Fibroblast of peridontal ligament (primary cell): ENCODE data around the gene KPNA3.
"Not testable (repeated sequence)": the region's sequence is repeated elsewhere in the genome, so short reads cannot be mapped to it uniquely, and the experiment has no call there.

Experiments
- DNase-seq: peaks from one replicate; pipeline ENCODE4 v3.0.0-alpha.2; 2010; ENCODE audit errors: extremely low read depth

The KPNA3 gene

DNA sequence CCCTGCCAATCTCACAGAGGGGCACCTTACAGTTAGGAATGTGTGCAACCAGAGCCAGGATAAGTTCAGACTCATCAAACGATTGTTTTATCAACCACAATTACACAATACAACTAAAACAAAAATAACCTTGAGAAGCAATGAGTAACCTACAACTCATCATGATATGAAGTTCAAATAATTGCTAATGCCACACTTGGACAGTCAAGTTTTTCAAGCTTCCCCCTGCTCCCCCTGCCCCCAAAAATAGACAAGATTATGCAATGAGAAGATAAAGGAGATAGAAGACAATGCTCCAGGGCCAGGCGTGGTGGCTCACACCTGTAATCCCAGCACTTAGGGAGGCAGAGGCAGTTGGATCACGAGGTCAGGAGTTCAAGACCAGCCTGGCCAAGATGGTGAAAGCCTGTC lies 13.6 kb upstream of the KPNA3 start:
- DNase-seq: no peak

DNA sequence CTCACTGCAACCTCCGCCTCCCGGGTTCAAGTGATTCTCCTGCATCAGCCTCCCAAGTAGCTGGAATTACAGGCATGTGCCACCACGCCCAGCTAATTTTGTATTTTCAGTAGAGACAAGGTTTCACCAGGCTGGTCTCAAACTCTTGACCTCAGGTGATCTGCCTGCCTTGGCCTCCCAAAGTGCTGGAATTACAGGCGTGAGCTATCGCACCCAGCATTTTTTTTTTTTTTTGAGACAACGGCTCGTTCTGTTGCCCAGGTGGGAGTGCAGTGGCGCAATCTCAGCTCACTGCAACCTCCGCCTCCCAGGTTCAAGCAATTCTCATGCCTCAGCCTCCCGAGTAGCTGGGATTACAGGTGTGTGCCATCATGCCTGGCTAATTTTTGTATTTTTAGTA lies 10.6 kb upstream of the KPNA3 start:
- not testable (repeated sequence) for DNase-seq

DNA sequence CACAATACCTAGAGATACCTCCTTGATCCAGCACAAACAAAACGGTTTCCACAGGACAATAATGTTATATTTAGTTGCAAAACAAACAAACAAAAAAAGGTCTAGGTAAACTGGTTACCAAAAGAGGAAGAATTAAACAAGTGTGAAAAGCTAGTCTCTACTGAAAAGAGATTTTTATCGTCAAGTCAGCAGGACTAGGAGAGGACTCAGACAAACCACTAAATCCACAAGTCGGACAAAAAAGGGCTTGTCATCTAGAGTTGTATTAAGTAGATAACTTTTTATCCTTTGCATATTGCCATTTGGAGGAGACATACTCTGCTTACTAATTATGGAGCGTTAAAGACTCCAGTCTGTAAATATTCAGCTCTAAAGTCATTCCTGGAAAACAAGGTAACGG lies 9.9 kb upstream of the KPNA3 start:
- no peak for DNase-seq

DNA sequence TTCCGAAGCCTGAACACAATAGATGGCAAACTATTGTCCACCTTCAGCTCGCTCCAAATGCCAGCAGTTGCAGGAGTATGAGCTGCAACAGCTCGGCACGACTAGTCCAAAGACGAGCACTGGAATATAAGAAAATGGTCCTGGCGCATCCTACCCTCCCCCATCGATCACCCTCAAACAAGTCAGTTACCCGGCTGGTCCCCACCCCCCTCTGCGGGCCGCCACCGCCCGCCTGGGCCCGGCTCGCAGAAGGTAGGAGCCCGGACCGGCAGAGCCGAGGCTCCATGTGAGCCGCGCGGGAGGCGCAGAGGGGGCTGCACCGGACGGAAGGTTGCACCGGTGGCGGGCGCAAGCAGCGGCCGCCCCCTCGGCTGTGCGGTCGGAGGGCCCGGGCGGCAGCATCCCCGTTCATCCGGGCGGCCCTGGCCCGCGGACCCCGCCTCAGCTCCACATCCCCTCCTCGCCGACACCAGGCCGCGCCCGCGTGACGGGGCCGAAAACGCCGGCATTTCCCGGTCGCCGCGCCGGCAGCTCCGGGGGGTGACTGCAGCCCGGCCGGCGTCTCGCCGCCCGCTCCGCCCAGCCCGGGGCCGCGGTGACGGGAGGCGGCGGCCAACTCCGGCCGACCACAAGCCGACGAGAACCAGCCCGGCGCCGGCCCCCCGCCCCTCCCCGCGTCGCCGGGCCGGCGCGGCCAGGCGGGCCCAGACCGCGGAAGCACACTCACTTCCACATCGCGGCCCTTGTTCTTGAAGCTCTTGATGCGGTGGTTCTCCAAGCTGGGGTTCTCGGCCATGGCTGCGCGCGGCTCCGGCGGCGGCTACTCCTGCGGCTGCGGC lies 552 bp downstream of the KPNA3 start:
- peak; percentile 30 for DNase-seq

DNA sequence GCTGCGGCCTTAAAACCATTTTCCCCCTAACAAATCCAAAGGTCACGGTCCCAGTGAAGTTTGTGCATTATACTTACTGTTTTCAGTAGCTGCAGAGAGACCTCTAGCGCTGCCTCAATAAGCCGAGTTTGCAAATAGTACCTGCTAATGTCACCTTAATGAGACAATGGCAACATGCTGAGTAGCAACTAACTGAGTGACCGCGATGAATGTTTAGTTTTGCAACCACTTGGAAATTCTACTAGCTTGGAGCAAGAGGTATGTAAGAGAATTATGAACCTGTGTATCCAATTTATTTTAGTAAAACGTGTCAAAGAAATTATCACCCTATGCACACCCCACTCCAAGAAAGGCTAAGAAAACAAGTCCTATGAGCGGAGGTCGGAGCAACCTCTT lies 1.2 kb downstream of the KPNA3 start:
- DNase-seq: peak; percentile 28

DNA sequence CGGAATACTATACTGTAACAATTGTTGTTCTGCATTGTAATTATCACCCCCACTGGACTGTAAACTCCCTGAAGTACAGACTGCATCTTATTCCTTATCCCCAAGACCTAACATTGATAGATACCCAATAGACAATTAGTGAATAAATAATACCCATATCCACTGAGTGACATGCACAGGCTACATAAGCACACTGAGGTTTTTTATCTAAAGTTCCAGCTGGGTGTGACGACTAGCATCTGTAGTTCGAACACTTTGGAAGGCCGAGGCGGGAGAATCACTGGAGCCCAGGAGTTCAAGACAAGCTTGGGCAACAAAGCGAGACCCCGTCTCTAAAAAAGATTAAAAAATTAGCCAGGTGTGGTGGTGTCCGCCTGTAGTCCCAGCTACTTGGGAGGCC lies 2.5 kb downstream of the KPNA3 start:
- no peak for DNase-seq

DNA sequence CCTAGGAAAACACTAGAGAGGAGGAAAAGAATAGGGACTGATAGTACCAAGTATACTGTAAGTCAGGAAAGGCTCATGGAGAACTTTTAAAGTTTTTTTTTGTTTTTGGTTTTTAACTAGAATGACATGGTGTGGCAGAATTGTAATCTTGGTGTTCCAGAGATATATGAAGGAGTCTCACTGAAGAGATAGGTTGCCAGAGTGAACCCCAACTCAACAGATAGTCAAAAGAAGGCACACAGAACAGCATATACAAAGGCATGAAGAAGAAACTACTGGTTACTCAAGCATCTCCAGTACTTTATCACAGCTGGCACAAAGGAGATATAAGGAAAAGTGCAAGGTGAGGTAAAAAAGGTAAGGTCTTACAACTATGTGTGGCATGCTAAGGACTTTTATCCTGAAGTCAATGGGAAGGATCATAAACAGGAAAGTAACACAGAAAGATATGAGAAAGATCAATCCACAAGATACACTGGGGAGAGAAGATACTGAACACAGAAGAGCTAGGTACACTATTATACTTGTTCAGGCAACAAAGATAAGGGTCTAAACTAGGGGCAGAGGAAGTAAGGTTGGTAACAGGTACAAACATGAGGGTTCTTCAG lies 6.0 kb downstream of the KPNA3 start:
- no peak for DNase-seq

DNA sequence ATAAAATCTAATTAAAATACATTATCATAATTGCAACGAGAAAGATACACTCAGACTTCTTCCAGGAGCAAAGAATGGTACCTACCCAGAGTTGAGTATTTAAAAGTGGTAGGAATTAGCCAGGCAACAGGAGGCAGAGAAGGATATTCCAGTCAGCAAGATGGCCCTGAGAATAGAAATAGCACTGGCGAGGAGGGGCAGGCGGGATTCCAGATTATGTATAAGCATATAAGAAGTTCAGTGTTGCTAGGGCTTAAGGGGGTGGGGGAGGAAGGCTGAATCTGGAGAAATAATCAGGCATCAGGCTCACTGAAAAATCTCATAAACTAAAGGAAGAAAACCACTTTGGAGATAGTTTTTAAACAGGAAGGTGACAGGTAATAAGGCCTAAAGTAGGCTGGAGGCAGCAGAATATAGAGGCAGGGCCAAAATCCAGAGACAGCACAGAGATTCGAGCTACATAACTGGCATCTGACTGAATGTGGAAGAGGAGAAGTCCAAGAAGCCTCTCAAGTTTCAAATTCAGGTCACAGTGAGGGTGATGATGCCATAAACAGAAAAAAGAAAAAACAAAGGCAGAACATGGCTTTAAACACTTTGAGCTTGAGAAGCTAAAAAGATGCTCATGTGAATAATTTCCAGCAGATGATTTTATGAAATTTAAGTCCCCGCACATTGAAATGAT lies 7.5 kb downstream of the KPNA3 start:
- DNase-seq: peak; percentile 30

DNA sequence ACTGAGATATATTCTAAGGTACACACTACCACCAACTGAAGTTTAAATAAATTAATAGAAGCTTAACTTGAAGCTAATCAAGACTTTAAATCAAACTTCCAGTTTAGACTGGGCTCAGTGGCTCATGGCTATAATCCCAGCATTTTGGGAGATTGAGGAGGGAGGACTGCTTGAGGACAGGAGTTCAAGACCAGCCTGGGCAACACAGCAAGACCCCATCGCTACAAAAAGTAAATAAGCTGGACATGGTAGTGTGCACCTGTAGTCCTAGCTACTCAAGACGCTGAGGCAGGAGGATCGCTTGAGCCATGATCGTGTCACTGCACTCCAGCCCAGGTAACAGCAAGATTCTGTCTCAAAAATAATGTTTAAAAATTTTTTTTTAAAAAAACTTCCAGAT lies 8.6 kb downstream of the KPNA3 start:
- DNase-seq: no peak

DNA sequence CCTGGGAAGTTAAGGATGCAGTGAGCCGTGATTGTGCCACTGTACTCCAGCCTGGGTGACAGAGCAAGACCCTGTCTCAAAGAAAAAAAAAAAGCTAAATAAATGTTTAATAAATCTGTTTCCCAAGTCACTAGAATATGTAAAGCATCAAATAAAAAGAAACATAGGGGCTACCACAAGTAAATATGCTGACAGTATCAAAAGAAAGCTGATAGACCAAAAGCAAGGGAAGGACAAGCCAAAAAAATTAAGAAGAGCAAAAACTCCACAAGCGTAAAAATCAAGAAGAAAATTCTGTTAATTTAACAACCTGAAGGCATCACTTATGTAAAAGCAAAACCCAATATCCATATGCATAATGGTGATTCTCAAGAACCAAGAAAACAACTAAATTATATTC lies 9.7 kb downstream of the KPNA3 start:
- DNase-seq: no peak

DNA sequence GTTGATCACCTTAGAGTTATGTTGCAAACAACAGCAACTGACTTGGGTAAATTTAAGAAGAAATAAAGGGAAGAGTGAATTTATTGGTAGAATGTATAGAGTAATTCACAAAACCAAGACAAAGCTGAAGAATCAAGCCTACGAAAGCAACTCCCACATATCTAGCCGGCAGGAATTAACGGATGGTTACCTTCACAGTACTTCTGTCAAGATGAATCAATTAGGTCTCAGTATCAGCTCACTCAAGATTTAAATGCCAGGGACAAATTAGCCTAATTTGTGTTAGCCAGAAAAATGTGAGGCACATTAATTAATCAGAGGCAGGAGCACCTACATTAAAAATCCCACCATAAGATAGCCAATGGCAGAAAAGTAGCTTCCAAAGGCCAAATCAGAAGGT lies 10.7 kb downstream of the KPNA3 start:
- no peak for DNase-seq

DNA sequence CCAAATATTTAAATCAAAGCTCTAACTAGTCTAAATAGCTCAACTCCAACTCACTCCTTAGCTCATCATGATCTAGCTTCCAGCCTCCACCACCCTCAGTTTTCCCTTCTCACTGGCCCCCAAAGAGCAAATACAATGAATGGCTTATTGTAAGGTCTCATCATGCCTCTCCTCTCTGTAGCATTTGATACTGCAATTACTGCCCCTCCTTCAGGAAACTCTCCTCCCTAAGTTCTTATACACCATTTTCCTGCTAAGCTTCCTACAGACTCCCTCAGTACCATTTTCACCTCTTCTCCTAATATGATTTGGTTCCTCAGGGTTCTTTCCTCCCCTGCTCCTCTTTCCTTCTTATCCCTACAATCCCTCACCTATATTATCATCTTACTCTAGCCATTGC lies 12.8 kb downstream of the KPNA3 start:
- no peak for DNase-seq

DNA sequence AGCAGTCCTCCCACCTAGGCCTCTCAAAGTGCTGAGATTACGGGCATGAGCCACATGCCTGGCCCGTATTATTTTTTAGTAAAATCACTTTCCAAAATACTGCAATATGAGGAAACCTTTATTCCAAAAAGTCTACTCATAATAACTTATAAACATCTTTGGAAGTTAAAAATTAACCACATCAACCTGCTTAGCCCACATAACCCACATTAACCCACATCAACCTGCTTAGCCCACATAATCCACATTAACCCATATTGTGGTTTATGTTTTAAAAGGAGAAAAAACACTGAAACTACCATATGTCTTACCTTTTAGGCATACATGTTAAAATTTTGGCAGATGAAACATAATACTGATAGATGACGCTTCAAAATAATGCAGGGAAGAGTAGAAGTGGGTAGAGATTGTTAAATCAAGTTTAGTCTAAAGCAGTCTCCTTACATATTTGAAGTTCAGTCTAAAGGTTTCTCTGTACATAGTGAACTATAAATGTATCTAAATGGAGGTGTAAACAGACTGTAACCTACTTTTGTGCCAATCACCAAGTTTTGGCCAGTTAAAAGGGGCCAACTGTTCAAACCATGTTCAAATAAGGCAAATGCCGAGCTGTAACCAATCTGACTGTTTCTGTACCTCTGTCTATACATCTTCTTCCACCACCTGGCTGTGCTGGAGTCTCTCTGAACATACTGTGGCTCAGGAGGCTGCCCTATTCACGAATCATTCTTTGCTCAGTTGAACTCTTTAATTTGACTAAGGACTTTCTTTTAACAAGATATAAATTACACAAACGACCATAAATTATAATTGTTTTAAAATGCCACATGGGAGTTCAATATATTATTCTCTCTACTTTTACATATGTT lies 14.5 kb downstream of the KPNA3 start:
- no peak for DNase-seq

DNA sequence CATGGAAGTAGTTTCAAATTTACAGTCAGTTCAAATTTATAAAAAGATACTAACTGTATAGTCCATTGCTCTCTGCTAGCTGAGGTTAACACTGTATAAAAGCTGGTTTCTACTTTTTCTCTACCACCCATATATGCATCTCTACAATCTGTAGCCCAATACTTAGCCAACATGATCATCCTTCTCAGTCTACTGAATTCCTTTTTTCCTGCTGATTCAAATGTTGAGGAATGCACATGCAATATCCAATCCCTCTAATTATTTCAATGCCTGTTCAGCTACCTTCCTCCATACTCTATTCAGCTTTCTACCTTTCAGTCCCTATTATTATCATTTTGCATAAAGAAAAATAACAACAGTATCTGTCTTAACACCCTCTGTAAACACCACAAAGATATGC lies 15.6 kb downstream of the KPNA3 start:
- DNase-seq: peak; percentile 62

DNA sequence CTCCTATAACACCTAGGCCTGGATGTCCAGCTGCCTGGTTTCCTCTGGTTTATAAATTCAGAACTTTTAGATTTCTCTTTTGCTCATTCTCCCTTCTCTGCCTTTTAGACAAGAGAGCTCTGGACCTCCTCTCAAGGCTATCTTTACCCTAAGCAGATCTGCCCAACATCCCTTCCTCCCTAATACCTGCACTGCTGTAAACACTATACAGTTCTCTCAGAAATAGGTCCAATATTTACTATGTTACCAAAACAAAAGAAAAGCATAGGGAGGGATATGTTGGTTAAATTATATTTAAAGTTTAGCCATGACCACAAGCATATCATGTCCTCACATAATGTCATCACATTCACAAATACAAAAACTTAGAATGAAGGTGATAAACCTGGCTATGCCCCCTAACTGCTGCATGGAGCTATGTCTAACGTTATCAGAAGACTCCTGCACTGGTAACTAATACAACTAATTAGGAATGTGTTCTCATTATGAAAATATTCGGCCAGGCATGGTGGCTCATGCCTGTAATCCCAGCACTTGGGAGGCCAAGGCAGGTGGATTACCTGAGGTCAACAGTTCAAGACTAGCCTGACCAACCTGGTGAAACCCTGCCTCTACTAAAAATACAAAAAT lies 18.0 kb downstream of the KPNA3 start:
- DNase-seq: no peak

DNA sequence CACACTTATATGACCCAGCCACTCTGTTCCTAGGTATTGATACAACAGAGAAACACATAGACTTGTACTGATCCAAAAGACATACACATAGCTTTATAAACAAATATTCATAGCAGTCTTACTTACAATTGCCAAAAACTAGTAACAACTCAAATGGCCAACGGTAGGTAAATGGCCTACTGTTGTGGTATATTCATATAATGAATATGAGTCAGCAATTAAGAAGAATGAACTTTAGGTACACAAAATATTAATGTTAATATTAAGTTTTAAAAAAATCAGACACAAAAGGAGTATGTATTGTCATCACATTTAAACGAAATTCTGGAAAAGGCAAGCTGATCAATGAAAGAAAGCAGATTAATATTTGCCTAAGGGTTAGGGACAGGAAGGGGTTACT lies 19.7 kb downstream of the KPNA3 start:
- DNase-seq: no peak

DNA sequence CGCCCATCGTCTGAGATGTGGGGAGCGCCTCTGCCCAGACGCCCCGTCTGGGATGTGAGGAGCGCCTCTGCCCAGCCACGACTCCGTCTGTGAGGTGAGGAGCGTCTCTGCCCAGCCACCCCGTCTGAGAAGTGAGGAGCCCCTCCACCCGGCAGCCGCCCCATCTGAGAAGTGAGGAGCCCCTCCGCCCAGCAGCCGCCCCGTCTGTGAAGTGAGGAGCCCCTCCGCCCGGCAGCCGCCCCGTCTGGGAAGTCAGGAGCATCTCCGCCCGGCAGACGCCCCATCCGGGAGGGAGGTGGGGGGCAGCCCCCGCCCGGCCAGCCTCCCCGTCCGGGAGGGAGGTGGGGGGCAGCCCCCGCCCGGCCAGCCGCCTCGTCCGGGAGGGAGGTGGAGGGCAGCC lies 30.7 kb downstream of the KPNA3 start:
- not testable (repeated sequence) for DNase-seq

DNA sequence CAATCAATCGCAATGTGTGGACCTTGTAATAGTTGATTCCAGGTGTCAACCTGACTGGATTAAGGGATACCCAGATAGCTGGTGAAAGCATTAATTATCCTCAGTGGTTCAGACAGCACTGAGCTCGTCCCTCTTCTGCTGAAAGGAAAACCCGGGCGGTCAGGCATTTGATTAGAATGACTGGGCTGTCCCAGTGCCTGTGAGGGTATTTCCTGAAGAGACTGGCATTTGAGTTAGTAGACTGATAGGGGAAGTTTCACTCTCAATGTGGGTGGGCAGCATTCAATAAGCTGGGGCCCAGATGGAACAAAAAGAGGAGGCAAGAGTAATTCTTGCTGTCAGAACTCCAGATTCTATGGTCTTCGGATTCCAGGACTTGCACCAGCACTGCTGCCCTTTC lies 31.9 kb downstream of the KPNA3 start:
- no peak for DNase-seq

DNA sequence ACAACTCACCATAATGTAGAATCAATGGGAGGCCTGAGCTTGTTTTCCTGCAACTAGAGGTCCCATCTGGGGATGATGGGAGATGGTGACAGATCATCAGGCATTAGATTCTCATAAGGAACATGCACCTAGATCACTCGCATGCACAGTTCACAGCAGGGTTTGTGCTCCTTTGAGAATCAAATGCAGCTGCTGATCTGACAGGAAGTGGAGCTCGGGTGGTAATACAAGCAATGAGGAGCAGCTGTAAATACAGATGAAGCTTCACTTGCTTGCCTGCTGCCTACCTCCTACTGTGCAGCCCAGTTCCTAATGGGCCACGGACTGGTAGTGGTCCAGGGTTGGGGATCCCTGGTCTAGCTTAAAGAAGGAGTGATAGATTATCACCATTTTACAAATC lies 33.0 kb downstream of the KPNA3 start:
- DNase-seq: no peak

DNA sequence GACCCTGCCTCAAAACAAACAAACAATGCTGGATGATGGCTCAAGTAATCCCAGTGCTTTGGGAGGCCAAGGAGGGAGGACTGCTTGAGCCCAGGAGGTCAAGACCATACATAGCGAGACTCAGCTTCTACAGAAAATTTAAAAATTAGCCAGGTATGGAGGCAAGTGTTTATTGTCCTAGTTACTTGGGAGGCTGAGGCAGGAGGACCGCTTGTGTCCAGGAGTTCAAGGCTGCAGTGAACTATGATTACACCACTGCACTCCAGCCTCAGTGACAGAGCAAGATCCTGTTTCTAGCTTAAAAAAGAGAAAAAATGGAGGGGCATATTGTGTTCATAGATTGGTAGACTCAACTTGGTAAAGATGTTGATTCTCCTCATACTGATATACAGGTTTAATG lies 36.2 kb downstream of the KPNA3 start:
- DNase-seq: no peak

DNA sequence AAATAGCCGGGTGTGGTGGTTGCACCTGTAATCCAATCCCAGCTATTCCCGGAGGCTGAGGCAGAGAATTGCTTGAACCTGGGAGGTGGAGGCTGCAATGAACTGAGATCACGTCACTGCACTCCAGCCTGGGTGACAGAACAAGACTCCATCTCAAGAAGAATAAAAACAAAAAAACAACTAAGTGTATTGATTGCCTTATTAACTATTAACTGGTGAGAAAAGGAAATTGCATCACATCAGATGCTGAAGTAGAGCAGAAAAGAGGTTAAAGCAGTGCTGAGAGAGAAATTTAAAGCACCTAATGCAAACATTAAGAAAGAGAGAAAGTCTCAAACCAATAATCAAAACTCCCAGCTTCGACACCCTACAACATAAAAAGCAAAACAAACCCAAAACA lies 38.3 kb downstream of the KPNA3 start:
- DNase-seq: no peak

DNA sequence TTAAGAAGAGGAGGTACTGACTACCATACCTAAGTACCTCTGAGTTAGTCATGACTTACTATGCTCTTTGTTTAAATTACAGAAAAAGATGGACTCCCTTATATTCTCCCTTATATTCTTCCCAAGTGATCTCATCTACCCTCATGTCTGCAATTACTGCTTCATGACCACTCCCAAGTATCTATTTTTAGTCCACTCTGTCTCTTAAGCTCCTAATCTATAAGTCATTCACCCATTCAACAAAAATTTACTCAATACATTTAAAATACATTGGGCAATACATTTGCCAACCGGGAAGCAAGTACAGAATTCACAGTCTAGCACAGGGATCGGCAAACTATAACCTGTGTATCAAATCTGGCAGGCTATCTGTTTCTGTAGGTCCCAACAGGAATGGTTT lies 42.6 kb downstream of the KPNA3 start:
- peak; percentile 51 for DNase-seq
